Ovary (tissue), 9 donors: ENCODE results near the gene WFDC1. TPM values are rescaled to one million over a fixed set of nuclear protein-coding genes. Genes with fewer than 3 reads are reported as not detected.

Experiments used
- DNase-seq, 5 donors: peaks; one replicate each; pipeline ENCODE4 v3.0.0-alpha.2; 2019 to 2020
- H3K27ac ChIP-seq, 2 donors: fragments of 200-600 bp; one replicate each; pipeline versions ENCODE4 v1.5.1 to v1.8.0; 2019 to 2022
- H3K27me3 ChIP-seq: fragments of 200-600 bp; one replicate; pipeline ENCODE4 v1.8.0; 2022
- H3K36me3 ChIP-seq: fragments of 200-600 bp; sonication (generic); one replicate; pipeline ENCODE4 v1.5.1; 2019
- H3K4me1 ChIP-seq: one replicate; pipeline ENCODE4 v1.8.1; 2013; ENCODE audit warnings: mild to moderate bottlenecking, moderate library complexity; ENCODE audit not compliant: insufficient read depth
- H3K4me3 ChIP-seq: fragments of 200-600 bp; sonication (generic); one replicate; pipeline ENCODE4 v1.5.1; 2017
- H3K9me3 ChIP-seq, 2 donors: fragments of 200-600 bp in 1 of 2; sonication (generic) in 1 of 2; one replicate each; pipeline versions ENCODE4 v1.5.1 to v1.8.1; 2013 to 2019; ENCODE audit warnings: mild to moderate bottlenecking in 1 of 2, moderate library complexity in 1 of 2
- EP300 ChIP-seq: sonication (generic); formaldehyde crosslinking; IDR thresholded peaks from one replicate; pipeline ENCODE4 v1.6.1; 2017; ENCODE audit warnings: antibody characterized with exemption
- POLR2A ChIP-seq: fragments of 450-650 bp; IDR thresholded peaks from one replicate; pipeline ENCODE4 v1.6.1; 2017; ENCODE audit warnings: antibody characterized with exemption, mild to moderate bottlenecking, moderate library complexity
- WGBS, 3 donors: extraction: QIAGEN DNeasy Blood & Tissue Kit in 1 of 3; methylation state at CpG; one replicate each; pipeline versions ENCODE4 v1.1.5 to v1.1.7; 2013 to 2017; 5-methylcytosine and 5-hydroxymethylcytosine counted together
- intact Hi-C, 4 donors: fragments of 100-400 bp; cut with DNase I; formaldehyde crosslinking; loops; one replicate each; pipeline versions ENCODE4 v1.11.0 to v1.15.1; 2022 to 2023
- polyA plus RNA-seq, 2 donors: library from polyadenylated mRNA; stranded (reverse); fragments of 200-250 nt in 1 of 2; fragments of 350-450 nt in 1 of 2; fragmentation: Illumina TruSeq in 1 of 2; extraction: RNeasy Lipid Tissue Mini Kit (QIAGEN cat#74804) in 1 of 2; gene quantifications; one replicate each; pipeline ENCODE4 v1.2.3, GENCODE V29; 2013 to 2014
- total RNA-seq, 7 donors: library from RNA; depleted of rRNA in 2 of 7; stranded (reverse); fragments of >200 nt in 2 of 7; fragmentation: NEBNext Ultra II Directional in 3 of 7; extraction: Animal tissue kit (Norgen Biotek cat#: 25700) in 3 of 7; gene quantifications; one replicate each; pipeline versions ENCODE4 v1.1.0 to v1.2.4, GENCODE V29; 2016 to 2023
- TF ChIP-seq, protein P1 (sequence below), 3 donors: fragments of 450-650 bp in 2 of 3; fragments of 200-600 bp in 1 of 3; IDR thresholded peaks; one replicate each; pipeline versions ENCODE4 v1.5.1 to v1.8.0; 2016 to 2022; ENCODE audit warnings: antibody characterized with exemption in 3 of 3, mild to moderate bottlenecking in 1 of 3
- donor health status: DM: no; HTN: no; CAD: no; lungs with moderate emphysema.
- donor health status: DM: no; HTN: no; CAD: no.
- donor health status: Bipolar disorder and iron deficiency.
- donor health status: DM: yes; HTN: yes; CAD: no.
- donor health status: DM: no; HTN: no; CAD: no.
- donor health status: DM: yes; HTN: yes; CAD: no.

WFDC1 gene
- total and polyA plus RNA-seq, 9 donors: 0.57 to 10.7 (median 2.1) TPM

DNA sequence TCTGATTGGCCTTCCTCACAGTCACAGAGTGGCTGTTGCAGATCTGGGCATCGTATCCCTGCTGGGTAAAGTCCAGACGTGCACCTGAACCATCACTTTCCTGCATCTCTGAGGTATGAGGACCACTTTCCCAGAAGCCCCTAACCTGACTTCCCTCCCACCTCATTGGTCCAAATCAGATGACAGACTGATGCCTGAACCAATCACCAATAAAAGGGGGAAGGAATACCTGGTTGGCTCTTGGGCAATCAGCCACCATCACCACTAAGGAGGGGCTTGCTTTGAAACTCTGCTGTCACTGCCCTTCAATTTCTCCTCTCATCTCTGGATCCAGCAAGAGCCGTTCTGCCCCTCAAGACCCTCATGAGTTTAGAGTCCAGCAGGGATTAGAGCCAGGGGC lies 13.6 kb upstream of the WFDC1 start:
- H3K4me1 ChIP-seq: peaks cover 14% of the 10 kb centered on the region
- DNase-seq: no peak
- WGBS, 3 donors: 92 to 100% (median 98%) methylated on average over 3 of the region's 3 CpGs
- H3K27ac ChIP-seq: no peak overlapping the region
- H3K9me3 ChIP-seq: no peaks in the 10 kb centered on the region
- intact Hi-C loops: no loop called here
- no peak overlapping the region for H3K4me3 ChIP-seq
- TF ChIP-seq, protein P1, sequence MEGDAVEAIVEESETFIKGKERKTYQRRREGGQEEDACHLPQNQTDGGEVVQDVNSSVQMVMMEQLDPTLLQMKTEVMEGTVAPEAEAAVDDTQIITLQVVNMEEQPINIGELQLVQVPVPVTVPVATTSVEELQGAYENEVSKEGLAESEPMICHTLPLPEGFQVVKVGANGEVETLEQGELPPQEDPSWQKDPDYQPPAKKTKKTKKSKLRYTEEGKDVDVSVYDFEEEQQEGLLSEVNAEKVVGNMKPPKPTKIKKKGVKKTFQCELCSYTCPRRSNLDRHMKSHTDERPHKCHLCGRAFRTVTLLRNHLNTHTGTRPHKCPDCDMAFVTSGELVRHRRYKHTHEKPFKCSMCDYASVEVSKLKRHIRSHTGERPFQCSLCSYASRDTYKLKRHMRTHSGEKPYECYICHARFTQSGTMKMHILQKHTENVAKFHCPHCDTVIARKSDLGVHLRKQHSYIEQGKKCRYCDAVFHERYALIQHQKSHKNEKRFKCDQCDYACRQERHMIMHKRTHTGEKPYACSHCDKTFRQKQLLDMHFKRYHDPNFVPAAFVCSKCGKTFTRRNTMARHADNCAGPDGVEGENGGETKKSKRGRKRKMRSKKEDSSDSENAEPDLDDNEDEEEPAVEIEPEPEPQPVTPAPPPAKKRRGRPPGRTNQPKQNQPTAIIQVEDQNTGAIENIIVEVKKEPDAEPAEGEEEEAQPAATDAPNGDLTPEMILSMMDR (IDR thresholded peaks at IDR 0.05): no peak
- no peak for TF ChIP-seq EP300
- no peak for TF ChIP-seq POLR2A
- no peaks in the 10 kb centered on the region for H3K36me3 ChIP-seq
- H3K27me3 ChIP-seq: no peaks in the 10 kb centered on the region

DNA sequence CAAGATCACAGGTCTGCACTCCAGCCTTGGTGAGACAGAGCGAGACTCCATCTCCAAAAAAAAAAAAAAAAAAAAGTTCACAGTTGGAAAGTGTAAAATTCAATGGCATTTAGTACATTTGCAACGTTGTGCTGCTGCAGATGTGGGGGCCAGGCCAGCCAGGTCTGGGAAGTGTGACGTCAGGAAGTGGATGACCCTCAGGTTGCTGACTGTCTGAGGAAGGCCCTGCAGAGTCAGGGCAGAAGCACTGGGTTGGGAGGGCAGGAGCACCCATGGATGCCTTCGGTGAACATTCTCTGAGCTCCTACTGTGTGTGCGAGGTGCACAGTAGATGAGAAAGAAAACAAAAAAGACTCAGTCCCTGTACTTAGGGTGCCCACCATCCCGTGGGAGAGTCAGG lies 12.1 kb upstream of the WFDC1 start:
- H3K4me1 ChIP-seq: peaks cover 17% of the 10 kb centered on the region

DNA sequence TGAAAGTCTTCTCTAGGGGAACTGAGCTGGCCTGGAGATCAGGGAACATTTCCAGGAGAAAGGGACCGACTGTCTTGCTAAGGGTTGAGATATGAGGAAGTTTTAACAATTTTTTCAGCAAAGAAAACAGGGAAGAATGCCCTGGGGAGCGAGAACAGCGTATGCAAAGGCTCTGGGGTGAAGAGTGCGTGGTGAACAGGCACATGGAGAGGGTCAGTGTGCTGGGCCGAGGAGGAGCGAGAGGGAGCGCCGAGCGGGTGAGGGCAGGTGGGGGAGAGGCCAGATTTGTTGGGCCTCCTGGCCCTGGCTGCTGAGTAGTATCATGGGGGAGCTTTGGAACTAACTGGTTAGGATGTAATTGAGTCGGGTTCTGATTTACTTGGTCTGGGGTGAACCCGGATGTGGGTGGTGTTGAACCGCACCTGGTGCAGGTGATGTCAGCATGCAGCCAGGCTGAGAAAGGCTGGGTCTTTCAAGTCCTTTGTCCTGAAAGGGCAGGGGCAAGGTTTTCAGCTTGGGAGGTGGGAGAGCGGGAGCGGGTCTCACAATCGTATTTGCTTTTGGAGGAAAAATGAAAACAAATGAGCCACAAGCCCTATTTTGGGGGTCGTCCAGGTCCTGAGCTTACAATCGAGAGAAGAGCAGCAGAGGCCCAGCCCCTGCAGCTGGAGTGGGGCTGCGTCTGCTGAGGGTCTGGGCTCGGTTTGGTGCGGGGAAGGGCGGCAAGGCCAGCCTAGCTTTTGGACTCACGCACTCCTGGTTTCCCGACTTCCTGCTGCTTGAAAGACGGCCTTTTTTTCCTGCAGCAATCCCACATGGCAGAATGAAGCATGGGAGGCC lies 11.1 kb upstream of the WFDC1 start:
- H3K4me3 ChIP-seq: no peak overlapping the region
- no peak for TF ChIP-seq EP300
- TF ChIP-seq, protein P1 (IDR thresholded peaks at IDR 0.05): no peak
- no peak for TF ChIP-seq POLR2A
- no peaks in the 10 kb centered on the region for H3K36me3 ChIP-seq
- 15 to 23% (median 19%) methylated on average over 24 of the region's 24 CpGs for WGBS, 3 donors
- intact Hi-C loops: no loop called here
- H3K27me3 ChIP-seq: no peaks in the 10 kb centered on the region
- H3K27ac ChIP-seq: peak overlapping the region; percentile 0 to 68
- H3K9me3 ChIP-seq: no peaks in the 10 kb centered on the region
- peaks cover 17% of the 10 kb centered on the region for H3K4me1 ChIP-seq
- DNase-seq: peak in 4 of 5 donors; percentile 20 to 59 (median 42)

More for the DNA sequence above, 12.1 kb upstream of the WFDC1 start:
- no peak overlapping the region for H3K4me3 ChIP-seq
- no peaks in the 10 kb centered on the region for H3K36me3 ChIP-seq
- H3K27me3 ChIP-seq: no peaks in the 10 kb centered on the region
- H3K9me3 ChIP-seq: no peaks in the 10 kb centered on the region
- H3K27ac ChIP-seq: no peak overlapping the region
- intact Hi-C loops: no loop called here
- TF ChIP-seq POLR2A (no peak), EP300 (no peak)
- TF ChIP-seq, protein P1 (IDR thresholded peaks at IDR 0.05): no peak
- 65 to 78% (median 74%) methylated on average over 5 to 6 of the region's 6 CpGs for whole genome bisulfite sequencing, 3 donors
- no peak for DNase-seq

DNA sequence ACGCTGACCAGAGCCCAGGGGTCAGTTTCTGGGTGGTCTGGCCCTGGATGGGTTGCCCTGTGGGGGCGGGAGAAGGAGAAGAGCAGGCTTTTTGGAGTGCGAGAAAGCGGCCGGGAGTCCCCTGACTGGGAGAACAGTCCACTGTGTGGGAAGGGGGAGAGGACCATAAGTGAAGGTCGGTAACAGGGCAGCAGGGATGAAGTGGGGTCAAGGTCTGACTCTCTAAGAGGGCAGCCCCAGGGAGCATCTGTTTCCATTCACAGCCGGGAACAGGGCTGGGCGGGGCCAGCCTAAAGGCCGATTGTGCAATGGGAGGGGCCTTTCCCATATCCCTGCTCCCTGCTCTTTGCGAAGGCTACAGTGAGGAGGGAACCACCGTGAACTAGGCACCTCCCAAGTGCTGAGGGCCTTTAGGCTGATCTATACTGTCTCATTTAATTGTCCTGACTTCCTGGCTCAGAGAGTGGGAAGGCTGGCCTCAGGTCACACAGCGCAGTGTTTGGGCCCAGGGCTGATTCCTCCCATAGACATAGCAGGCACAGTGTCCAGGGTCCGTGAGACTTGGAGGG lies 10.4 kb upstream of the WFDC1 start:
- peaks cover 17% of the 10 kb centered on the region for H3K4me1 ChIP-seq
- H3K27ac ChIP-seq: peak overlapping the region; percentile 0 to 68
- peak; percentile 83 to 90 (median 88) for DNase-seq
- WGBS, 3 donors: 11 to 18% (median 18%) methylated on average over 13 of the region's 13 CpGs
- TF ChIP-seq POLR2A: no peak
- TF ChIP-seq, protein P1 (IDR thresholded peaks at IDR 0.05): no peak
- no peak for TF ChIP-seq EP300
- H3K4me3 ChIP-seq: no peak overlapping the region
- intact Hi-C loops: no loop called here
- H3K9me3 ChIP-seq: no peaks in the 10 kb centered on the region
- no peaks in the 10 kb centered on the region for H3K36me3 ChIP-seq
- H3K27me3 ChIP-seq: no peaks in the 10 kb centered on the region
